HEK293 (cell line): ENCODE results near the gene MAPT.

ENCODE experiments used
- ZBTB48 ChIP-seq: fragments of 450-650 bp; formaldehyde crosslinking; IDR thresholded peaks from 2 replicates; pipeline ENCODE4 v1.5.1; 2016; ENCODE audit warnings: missing biosample characterization, missing genetic modification characterization
- ZFP3 ChIP-seq: fragments of 450-650 bp; formaldehyde crosslinking; IDR thresholded peaks from 2 replicates; pipeline ENCODE4 v1.5.1; 2016; ENCODE audit warnings: low read depth, missing biosample characterization, missing genetic modification characterization
- ZNF112 ChIP-seq: fragments of 450-650 bp; formaldehyde crosslinking; IDR thresholded peaks from 2 replicates; pipeline ENCODE4 v1.5.0; 2017; ENCODE audit warnings: missing biosample characterization, missing genetic modification characterization
- ZNF274 ChIP-seq, 2 experiments: fragments of 200-500 bp in 1 of 2; fragments of 450-650 bp in 1 of 2; sonication (Bioruptor generic) in 1 of 2; formaldehyde crosslinking in 1 of 2; IDR thresholded peaks; 2 replicates each; pipeline versions ENCODE4 v1.5.1 to v1.6.1; 2014 to 2016; ENCODE audit warnings: borderline replicate concordance in 1 of 2, inconsistent platforms in 1 of 2, low read length in 1 of 2, missing biosample characterization in 1 of 2, missing genetic modification characterization in 1 of 2
- ZNF416 ChIP-seq: fragments of 450-650 bp; formaldehyde crosslinking; IDR thresholded peaks from 2 replicates; pipeline ENCODE4 v1.5.1; 2016; ENCODE audit warnings: missing biosample characterization, missing genetic modification characterization
- TF ChIP-seq, protein P1 (sequence below): fragments of 450-650 bp; formaldehyde crosslinking; IDR thresholded peaks from 2 replicates; pipeline ENCODE4 v1.5.1; 2016; ENCODE audit warnings: missing biosample characterization, missing genetic modification characterization

- TF ChIP-seq, protein P1, sequence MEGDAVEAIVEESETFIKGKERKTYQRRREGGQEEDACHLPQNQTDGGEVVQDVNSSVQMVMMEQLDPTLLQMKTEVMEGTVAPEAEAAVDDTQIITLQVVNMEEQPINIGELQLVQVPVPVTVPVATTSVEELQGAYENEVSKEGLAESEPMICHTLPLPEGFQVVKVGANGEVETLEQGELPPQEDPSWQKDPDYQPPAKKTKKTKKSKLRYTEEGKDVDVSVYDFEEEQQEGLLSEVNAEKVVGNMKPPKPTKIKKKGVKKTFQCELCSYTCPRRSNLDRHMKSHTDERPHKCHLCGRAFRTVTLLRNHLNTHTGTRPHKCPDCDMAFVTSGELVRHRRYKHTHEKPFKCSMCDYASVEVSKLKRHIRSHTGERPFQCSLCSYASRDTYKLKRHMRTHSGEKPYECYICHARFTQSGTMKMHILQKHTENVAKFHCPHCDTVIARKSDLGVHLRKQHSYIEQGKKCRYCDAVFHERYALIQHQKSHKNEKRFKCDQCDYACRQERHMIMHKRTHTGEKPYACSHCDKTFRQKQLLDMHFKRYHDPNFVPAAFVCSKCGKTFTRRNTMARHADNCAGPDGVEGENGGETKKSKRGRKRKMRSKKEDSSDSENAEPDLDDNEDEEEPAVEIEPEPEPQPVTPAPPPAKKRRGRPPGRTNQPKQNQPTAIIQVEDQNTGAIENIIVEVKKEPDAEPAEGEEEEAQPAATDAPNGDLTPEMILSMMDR: no peak
- TF ChIP-seq ZBTB48 (tag by site-specific recombination): no peak
- TF ChIP-seq ZNF112: no peak
- no peak for TF ChIP-seq ZNF274 (IDR thresholded peaks at IDR 0.05; ENCODE audit: low read length)
- no peak for TF ChIP-seq ZNF274 (tag by site-specific recombination; IDR thresholded peaks at IDR 0.05; ENCODE audit: borderline replicate concordance)
- TF ChIP-seq ZNF416 (tag by site-specific recombination): no peak
- no peak for TF ChIP-seq ZFP3 (tag by site-specific recombination)
These were observed 40.0 kb downstream of the MAPT start for GRCh38 chr17:45934044-45934979.
